Testis (tissue), 2 donors: Measurements from ENCODE around the gene INHBB.

Source experiments
- CTCF ChIP-seq, 3 experiments: fragments of 450-650 bp in 2 of 3; fragments of 200-600 bp in 1 of 3; sonication (generic) in 1 of 3; IDR thresholded peaks; one replicate each; pipeline ENCODE4 v1.5.1; 2016 to 2019; ENCODE audit warnings: antibody characterized with exemption in 3 of 3, mild to moderate bottlenecking in 2 of 3, moderate library complexity in 1 of 3
- POLR2A ChIP-seq: fragments of 450-650 bp; IDR thresholded peaks from one replicate; pipeline ENCODE4 v1.6.1; 2017; ENCODE audit warnings: antibody characterized with exemption, mild to moderate bottlenecking, moderate library complexity

- TF ChIP-seq CTCF (IDR thresholded peaks at IDR 0.05) = no peak
- TF ChIP-seq POLR2A = no peak
These were observed 47.5 kb downstream of the INHBB start for GRCh38 chr2:120393456-120393855.
